Activated CD4-positive, CD25-positive, alpha-beta regulatory T cell treated with anti-CD3 and anti-CD28 coated beads, Interleukin-2, amount 50 U/mL, for 16 hours (primary cell): ENCODE data around the gene TTLL7.

Experiments used
- DNase-seq: peaks from one replicate; pipeline ENCODE4 v3.0.0-alpha.2; 2020; ENCODE audit warnings: low read depth, low spot score

The TTLL7 gene

GRCh38 chr1:83816836-83817235, 182.1 kb downstream of the TTLL7 start:
- DNase-seq, result no peak

- no peak for DNase-seq
Observed at GRCh38 chr1:83815330-83815729, 183.6 kb downstream of the TTLL7 start.
